ENCODE measurements around the gene SIGMAR1. TPM values are rescaled to one million over a fixed set of nuclear protein-coding genes. Genes with fewer than 3 reads are reported as not detected.
A peak's percentile ranks its signal among the peaks of the same experiment; 100 is the strongest.

SIGMAR1 gene
- total RNA-seq, 1 donor = 61.4 TPM

DNA sequence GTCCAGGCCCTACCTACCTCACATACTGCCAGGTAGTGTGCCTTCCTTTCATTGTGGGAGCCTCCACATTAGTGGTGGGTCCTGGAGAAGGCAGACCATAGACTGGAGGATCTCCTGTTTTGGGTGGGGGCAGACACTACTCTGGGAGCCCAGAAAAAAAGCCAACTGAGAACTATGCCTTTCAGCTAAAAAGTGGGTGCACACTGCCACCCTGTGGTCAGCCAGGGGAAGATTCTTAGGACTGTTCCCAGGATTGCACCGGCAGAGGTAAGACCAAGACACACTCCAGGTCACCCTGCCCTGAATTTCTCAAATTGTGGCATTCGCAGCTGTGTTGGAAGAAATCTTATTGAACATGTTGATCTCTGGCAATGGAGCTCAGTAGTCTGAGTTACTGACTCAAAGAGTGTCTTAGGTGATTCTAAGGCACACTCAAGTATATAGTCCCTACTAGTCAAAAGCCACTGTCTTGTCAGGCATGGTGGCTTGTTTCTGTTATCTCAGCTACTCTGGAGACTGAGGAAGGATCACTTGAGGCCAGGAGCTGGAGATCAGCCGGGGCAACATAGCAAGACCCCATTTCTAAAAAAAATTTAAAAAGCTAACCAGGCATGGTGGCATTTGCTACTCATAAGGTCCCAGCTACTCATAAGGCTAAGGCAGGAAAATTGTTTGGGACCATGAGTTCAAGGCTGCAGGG is 3.6 kb downstream of the SIGMAR1 start:
- peak; percentile 57 to 76 (median 69) for DNase-seq (ENCODE audit: low read depth in 2 of 3, low spot score in 2 of 3)

DNA sequence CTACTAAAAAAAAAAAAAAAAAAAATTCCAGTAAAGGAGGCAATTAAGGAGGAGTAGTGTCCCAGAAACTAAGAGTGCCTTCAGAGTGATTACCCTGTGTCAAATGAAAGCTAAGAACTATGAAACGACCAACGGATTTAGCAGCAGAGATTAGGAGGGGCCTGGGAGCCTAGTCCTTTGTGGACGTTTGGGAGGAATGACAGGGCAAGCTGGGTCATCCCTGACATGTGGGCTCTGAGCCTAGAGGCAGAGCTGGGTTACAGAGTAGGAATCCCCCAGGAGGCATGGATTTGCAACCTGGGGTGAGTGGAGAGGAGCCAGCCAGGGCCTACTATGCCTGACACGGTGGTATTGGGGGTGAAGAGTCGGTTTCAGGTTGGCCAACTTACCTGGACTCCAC is 4.4 kb downstream of the SIGMAR1 start:
- no peak for DNase-seq (ENCODE audit: low read depth in 2 of 3, low spot score in 2 of 3)

DNA sequence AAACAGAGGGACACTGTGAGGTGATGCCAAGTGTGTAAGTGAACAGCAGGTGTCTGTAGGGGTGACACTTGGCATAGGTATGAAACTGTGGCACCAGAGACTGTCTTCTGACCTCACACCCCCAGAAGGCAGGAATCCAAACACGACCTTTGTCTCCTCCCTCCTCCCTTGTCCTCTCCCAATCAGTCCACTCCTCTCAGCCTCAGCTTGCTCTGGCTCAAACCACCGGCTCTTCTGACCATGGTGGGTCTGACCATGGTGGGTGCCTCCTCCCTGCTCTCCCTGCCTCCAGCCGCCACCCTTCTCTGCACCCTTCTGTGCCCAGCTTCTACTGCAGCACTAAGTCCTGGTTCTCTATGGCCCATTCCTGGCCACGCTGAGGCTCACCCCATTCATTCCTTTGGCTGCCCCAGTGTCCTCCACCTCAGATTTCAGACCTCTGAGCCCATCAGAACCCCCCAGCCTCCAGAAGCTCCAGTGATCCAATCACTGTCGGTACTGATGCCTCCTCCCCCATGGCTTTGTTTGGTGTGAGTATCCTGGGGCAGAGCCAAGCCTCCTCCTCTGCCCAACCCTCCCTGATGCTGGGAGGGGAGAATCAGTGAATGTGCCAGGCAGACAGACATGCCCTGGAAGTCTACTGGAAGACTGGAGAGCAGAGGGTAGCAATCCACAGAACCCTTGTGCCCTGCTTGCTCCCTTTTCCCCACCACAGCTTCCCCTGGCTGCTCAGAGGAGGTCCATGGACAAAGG is 7.0 kb downstream of the SIGMAR1 start:
- no peak for DNase-seq (ENCODE audit: low read depth in 2 of 3, low spot score in 2 of 3)

DNA sequence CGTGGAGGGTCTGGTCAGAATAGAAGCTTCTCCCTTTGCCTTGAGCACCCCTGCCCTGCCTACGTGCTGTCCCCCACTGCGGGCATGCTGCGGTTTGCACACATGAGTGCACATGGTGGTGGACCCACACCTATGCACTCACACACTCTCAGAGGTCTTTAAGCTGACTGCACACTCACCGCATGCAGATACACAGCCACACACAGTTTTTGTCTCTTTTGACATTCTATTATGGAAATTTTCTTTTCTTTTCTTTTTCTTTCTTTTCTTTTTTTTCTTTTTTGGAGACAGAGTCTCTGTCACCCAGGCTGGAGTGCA is 8.1 kb downstream of the SIGMAR1 start:
- DNase-seq (ENCODE audit: low read depth in 2 of 3, low spot score in 2 of 3) = no peak

DNA sequence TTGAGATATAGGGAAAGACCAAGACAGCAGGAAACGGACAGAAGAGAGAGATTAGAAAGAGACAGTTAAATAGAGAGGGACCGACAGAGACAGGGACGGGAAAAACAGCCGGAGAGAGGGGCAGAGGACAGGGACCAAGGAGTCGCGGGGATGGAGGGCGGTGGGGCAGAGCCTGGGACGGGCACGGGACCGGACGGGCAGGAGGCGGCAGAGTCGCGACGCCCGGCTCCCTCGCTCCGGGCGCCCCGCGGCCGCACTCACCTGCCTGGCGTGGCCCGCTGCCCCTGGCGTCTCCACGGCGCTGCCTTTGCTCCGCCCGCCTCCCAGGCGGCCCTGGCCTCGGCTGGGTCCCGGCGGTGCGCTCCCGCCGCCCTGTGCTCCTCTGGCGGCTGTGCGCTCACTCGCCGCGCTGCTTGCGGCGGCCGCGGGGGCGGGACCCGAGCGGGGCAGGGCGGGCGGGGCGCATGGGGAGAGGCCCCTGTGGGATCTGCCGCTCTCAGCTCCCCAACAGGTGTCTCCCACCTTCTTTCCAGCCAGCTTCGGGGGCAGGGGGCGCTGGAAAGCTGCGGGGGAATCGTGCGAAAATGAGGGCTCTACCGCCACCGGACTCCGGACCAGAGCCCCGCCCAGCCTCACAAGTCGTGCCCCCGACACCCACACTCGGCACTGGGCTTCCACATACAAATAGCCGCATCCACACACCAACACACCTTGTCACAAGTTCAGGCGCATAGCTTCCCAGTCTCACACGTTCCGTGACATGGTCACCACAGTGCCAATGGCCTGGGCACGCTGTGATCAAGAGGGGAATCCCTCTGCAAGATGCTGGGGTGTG is 8.7 kb downstream of the SIGMAR1 start, which contains the start of gene ARID3C:
Gene ARID3C, minus strand, starts transcription at position 411 of the 835 bp plus-strand sequence. CDS start 1,052 bp downstream, outside the sequence.
- DNase-seq (ENCODE audit: low read depth in 2 of 3, low spot score in 2 of 3) = no peak

DNA sequence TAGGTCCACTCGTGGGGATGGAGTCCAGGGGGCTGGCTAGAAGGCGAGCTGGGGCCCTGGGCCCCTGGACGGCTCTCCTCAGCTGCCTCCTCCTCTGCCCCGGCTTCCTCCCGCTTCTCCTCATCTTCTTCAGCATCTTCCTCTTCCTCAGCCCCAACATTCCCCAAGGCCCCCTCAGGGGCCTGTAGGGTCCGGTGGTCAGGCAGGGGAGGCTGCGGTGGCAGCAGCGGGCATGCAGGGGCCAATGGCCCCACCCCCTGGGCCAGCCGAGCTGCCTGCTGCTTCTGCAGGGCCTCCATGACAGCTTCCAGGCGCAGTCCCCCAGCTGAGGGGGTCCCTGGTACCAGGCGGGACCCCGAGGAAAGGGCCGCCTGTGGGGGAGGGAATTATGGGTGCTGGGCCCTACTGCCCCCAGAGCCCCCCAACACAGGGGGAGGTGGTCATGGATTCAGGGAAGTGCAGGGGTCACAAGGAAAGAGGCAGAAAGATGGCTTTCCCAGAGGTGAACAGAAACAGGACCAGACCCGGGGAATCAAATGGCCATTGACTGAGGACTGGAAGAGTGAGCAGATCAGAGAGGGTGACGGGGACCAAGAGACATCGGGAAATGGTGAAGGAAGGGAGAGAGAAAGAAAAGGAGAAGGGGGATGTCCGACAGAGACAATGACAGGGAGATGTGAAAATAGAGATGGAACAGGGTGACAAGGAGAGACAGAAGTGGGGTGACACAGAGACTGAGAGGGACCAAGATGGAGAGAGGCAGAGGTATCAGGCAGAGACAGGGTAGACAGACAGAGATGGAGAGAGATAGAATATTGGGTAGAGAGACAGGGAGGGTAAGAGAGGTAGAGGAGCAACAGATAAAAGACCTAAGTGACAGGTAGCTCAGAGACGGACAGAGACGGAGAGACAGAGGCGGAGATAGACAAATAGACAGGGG is 9.6 kb downstream of the SIGMAR1 start:
- DNase-seq (ENCODE audit: low read depth in 2 of 3, low spot score in 2 of 3) = no peak

DNA sequence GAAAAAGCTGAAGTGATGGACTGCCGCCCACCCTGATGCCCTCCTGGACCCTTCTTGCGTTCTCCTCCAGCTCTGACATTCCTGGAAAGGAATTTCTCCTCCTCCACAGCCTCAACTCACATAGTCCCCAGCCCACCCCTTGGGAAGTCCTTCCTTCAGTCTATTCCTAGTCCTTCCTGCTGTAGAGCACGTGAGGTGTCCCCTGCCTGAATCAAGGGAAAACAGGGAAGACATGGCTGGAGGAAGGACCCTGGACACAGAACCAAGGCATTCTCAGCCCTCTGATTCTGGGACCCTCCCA is 12.5 kb downstream of the SIGMAR1 start:
- DNase-seq (ENCODE audit: low read depth in 2 of 3, low spot score in 2 of 3) = no peak

DNA sequence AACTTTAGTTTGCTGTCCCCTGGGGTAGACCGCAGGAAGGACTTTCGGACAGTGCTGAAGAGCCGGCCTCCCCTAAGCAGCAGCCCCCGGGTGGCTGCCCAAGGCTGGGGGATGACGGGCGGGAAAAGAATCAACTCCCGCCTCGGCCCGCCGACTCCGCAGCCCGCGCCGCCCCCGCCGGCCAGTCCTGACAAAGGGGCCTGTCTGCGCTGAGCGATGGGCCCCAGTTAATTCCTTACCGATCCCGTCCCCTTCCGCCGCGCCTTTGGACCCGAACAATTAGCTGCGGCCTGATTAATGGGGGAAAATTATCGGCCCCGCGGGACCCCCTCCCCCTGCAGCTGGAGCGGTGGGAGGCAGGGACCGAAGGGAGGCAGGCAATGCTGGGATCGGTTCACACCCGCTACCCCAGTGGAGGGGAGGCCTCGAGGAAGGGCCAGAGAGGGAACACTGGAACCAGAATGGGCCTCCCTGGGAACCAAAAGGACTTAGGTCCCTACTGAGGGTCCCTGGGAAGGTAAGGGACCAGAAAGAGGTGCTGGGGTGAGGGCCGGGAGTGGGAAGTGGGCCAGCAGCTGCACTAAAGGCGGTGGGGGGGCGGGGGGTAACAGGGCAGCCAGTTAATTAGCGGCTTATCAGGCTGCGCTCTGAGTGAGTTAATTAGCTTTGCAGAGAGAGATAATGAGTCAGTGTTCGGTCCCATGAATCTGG is 13.0 kb downstream of the SIGMAR1 start:
- DNase-seq (ENCODE audit: low read depth in 2 of 3, low spot score in 2 of 3) = no peak

DNA sequence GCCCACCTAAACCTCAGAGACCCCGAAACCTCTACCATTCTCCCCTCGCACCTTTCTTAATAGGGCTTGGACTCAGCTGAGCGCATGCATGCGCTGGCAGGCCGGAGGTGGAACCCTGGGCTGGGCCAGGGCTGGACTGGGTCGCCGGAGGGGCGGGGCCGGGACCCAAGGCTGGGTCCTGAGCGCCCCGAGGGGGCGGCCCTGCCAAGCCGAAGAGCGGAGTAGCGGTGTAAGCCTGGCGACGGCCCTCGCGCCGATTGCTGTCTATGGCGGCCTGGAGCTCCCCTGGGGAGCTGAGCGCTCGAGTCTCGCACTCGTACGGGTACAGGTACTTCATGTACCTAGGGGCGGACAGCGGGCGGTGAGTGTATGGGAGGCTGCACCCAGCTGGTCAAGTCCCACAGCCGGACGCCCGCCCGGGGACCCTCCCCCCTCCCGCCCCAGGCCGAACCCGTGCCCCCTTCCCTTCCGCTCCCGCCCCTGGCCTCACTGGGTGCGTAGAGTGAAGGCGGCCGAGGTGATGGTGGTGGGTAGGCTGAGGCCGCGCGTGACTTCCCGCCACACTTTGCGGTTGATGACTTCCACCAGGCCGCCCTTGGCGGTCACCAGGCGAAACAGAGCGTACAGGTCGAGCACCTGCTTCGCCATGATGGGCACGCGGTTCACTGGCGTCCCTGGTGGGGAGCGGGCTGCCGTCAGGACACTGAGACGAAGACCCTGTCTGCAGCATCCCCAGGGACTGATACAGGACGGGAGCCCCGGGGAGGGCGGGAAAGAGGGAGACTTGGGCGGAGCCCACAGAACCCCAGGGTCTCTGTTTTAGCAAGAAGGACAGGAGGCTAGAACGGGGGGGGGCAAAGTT is 14.0 kb downstream of the SIGMAR1 start:
- DNase-seq (ENCODE audit: low read depth in 2 of 3, low spot score in 2 of 3) = no peak

DNA sequence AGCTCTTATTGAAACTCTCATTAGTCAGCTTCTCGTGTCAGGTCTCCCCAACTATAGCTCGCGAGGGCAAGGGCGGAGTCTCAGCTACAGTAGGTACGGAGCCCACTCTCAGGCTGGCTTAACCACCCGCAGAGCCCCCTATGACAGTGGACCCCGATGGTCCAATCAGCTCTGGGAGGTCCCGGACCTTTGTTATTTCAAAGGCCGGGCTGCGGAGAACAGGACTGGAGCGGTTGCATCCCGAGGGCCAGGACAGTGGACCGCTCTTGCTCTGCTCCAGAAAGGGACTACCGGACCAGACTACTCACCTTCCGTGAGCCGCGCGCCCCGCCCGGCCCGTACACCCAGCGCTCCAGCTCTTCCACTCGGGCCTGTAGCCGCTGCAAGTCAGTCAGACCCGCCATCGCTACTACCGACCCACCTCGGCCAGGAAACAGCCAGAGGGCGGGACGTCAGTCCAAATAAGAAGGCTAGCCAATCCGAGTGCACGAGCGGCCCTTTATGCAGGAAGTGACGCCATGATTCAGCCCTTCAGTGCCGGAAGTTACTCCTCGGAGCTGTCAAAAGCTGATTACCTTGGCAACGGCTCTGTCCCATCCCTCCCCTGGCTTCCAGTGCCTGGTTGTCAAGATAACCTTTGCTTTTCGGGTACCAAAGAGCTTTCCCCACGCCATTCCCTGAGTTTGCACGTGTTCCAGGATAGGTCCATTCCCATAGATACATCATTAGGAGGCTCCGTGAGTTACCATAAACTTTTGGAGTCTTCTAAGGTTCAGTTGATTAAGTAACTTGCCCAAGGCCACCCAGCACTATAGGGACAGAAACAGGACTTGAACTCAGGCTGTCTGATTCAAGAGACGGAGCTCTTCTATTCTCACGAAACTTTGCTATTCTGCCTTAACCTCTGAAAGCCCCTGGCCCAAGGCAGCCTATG is 17.3 kb downstream of the SIGMAR1 start, which contains the start of gene DCTN3:
Gene DCTN3, minus strand, starts transcription at position 435 of the 934 bp plus-strand sequence. Its CDS starts 31 bp downstream, at position 404.
- DNase-seq (ENCODE audit: low read depth in 2 of 3, low spot score in 2 of 3) = peak; percentile 65 to 97 (median 93)

DNA sequence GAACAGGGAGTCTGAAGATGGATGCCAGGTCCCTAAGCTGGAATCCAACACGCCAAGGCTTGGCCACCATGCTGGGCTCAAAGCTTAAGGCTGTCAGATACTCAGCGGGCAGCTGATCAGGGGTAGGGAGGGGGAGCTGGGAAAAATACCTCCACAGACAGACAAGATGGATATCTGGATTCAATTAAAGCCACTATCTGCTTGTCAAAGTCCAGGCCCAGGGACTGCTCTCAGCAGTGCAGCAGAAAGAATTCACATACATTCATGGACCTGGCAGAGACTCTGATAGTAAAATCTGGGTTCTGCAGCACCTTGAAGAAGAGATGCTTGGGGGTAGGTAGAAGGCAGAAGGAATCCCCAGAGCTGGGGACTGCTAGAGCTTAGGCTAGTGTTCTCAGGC is 22.5 kb downstream of the SIGMAR1 start:
- DNase-seq (ENCODE audit: low read depth in 2 of 3, low spot score in 2 of 3) = no peak

DNA sequence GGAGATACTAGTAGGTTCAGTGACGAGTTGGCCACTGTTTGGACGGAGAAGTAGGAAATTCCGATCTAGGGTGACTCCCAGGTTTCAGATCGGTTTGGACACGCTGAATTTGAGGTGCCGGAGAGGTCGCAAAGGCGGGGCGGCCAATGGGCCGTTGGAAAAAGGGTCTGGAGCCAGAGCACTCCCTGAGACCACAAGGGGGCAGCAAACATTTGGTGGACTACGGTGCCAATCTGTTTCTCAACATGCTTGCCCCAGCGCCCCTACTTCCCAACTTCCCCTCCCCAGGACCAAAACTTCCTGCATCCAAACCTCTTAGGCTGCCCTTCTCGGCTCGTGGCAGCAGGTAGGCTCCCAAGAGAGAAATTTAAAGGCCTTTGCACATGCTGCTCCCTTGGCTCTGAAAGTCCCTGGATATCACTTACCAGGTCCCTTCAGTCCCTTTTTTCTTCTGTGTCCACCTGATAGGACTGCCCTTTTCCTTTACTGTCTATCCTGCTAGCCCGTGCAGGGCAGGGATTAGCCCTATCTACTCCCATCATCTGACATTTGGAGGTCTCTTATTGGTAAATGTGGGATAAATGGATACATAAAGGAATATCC is 24.7 kb downstream of the SIGMAR1 start:
- peak in 2 of 3 donors; percentile 76 to 87 for DNase-seq (ENCODE audit: low read depth in 2 of 3, low spot score in 2 of 3)

DNA sequence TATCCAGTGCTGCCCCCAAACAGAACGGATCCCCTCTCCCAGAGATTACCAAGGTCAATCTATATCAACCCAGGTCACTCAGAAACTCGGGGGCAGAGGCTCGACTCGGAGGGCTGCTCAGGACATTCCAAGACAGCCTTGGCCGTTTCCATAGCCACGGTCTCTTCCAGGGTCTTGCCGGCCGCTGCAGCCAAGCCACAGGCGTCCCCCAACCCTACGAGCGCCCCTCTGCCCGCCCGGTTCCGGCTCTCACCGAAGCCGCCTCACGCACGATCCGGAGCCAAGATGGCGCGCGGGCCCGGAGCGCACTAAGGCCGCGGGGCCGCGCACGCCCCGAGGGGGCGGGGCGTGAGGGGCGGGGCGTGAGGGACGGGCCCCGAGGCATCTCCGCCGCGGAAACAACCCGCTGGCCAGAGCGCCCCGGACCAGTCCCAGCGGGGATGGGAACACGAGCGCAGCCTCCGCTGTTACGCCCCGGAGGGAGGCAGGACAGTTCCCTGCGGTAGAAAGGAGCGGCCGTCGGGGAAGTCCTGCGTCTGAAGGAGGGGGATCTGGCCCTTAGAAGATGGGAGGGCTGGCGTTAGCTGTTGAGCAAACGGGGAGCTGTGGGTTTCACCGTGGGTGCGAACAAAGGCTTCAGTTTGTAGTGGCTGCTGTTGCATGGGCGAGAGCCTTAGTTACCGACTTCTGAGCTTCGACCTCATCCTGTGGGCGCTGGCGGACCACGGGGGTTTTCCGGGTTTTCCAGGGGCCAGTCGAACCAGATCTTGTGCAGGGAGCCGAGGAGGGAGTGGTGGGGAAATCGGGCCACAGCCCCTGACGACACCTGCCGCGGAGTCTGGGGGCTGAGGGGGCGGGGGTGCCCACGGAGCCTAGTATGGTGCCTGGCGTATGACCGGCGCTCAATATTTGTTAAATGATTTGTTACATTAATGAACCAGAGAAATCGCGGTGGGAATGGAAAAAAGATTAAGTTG is 25.5 kb downstream of the SIGMAR1 start, which contains the start of gene RPP25L:
Gene RPP25L, minus strand, starts transcription at position 287 of the 977 bp plus-strand sequence. CDS start 801 bp downstream, outside the sequence.
- DNase-seq (ENCODE audit: low read depth in 2 of 3, low spot score in 2 of 3) = peak; percentile 81 to 89 (median 81)

DNA sequence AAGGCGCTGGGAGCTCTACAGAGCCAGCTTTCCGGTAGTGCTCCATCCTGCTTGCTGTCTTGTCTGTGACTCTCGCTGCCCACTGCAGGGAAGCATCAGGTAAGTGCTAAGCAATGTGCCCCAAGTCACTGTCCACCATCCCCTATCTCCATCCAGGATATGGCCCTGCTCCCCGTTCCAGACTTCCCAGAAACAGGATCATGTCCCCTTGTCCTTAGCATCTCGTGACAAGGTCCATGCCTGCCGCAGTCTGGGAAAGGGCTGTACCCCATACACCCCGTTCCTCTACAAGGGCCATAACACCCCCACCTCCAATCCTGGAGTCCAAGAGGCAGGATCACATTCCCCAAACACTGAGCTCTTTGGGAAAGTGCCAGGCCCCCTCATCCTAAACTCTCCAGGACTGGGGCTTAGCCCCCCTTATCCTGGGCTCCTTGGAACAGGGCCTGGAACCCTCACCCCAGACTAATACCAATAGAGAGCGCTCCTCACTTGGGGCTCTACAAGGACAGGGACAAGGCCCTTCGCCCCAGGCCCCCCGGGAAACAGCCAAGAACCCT is 26.3 kb downstream of the SIGMAR1 start:
- no peak for DNase-seq (ENCODE audit: low read depth in 2 of 3, low spot score in 2 of 3)

DNA sequence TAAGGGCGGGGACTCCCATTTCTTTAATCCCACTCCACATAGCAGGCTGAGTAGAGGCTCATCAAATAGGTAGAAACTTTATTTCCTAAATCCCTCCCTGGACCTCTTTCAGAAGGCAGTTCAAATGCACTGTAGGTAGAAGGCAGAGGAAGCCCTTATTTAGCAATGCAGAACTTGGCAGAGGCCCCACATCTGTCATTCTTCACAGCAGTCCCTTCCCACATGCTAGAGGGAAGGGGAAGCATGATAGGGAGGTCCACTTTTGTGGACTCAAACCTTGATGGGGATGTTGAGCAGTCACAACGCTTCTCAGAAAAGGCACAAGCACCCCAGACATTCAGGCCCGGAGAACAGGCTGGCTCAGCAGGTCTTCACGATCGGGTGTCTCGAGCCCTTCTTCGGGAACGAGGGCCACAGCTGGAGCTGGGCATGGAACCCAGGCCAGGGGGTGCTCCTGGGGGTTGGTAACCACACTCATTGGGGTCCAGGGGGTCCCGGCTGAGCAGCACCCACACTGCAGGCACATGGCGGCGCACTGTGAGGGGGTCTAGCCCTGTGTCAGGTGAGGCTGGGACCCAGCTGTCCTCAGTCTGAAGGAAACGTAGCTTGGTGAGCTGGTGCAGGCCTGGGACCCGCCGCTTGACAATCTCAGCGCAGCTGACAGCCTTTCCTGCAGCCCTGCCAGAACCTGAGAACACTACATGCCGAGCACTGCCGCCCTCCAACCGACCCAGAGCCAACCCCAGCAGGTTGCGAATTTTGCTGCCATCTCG is 27.0 kb downstream of the SIGMAR1 start:
- no peak for DNase-seq (ENCODE audit: low read depth in 2 of 3, low spot score in 2 of 3)
